HG02981 (cell line): ENCODE results near the gene HMGCR.

ENCODE experiments used
- ATAC-seq: cut with Tn5 transposase; IDR thresholded peaks from one replicate; pipeline ENCODE4 v1.9.1; 2021; ENCODE audit warnings: mild to moderate bottlenecking, moderate library complexity; ENCODE audit not compliant: unreplicated experiment

The HMGCR gene

DNA sequence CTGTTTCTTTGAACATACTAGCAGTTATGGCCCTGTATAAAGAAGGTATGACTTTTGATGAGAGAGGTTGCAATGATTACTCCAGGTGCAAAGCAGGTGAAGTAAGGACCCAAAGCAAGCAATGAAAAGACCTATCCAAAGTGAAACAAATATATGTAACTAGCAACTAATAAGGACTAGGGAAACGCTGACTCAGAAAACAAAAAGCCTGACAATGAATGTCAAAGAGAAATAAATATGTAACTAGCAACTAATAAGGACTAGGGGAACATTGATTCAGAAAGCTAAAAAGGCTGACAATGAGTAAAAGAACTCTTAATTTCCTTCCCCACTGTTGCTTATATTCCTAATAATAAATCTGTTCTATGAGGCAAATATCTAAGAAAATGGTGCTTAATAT lies 43.1 kb downstream of the HMGCR start:
- no peak for ATAC-seq

DNA sequence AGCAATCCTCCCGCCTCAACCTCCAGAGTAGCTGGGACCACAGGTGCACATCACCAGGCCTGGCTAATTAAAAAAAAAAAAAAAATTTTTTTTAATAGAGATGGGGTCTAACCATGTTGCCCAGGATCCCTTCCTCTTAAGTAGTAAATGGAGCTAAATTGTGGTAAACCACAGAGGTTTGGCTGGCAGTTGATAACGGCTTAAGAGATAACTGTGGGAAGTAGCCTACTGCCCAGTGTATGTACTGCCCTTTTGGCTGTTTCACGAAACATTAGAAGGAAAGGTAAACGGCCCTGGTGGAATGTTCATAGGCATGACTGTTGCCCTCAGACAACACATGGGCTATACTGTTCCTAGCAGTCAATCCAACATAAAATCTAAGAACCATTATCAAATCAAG lies 44.4 kb downstream of the HMGCR start:
- ATAC-seq = no peak

DNA sequence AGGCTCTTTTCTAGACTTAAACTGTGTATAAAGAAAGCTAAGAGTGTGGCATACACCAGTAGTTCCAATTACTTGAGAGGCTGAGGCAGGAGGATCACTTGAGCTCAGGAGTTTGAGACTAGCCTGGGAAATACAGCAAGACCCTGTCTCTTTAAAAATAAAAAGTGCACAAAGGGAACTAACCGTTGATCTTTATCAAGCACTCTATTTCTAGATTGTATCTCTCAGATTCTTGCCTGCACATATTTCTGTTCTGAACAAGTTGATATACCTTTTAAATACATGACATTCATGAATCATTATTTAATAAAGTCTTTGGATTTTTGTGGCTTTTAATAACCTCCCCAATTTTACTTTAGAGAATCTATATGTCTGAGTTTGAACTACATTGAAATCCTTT lies 47.2 kb downstream of the HMGCR start:
- no peak for ATAC-seq

DNA sequence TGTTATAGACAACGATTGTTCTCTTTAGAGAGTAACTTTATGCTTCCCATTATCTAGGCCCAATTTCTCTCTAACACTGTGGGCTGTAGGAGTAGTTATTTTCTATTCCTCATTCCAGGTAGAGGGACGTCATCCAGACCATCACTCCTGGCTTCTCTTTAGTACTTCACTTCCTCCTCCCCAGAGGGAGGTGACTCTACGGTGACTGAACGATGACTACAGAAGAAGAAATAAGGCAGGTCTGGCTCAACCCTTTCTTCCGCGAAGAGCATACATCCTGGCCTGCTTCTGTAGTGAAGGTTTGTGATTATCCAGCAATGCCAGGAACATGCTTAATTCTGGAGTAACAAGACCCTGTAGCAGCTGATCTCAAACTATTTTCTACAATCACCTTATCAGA lies 50.8 kb downstream of the HMGCR start:
- ATAC-seq = no peak

DNA sequence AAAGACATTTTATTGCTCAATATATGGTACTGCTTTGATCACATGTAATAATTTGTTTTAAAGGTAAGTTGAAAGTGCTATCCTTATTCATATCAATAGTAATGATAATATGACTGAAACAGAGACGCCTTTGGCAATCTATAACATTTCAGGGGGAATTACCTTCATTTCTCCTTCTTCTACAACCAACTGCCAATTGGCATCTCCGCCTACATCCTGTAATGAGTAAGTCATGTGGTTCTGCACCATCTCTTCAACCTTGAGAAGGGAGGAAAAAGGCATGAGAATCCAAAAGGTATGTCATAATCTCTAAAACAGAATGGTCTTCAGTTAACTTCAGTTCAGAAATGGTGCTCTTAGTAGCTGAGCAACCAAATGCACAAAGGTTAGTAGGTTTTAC lies 52.4 kb downstream of the HMGCR start:
- ATAC-seq = no peak

DNA sequence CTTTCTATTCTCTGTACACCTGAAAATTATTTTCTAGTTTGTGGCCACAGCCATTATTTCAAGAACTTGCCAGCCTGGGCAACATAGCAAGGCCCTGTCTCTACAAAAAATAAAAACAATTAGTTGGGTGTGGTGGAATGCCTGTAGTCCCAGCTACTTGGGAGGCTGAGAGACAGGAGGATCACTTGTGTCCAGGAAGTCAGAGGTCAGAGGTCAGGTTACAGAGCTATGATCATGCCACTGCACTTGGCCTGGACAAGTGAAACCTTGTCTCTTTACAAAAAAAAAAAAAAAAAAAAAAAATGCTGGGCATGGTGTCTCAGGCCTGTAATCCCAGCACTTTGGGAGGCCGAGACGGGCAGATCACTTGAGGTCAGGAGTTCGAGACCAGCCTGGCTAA lies 58.3 kb downstream of the HMGCR start:
- no peak for ATAC-seq

DNA sequence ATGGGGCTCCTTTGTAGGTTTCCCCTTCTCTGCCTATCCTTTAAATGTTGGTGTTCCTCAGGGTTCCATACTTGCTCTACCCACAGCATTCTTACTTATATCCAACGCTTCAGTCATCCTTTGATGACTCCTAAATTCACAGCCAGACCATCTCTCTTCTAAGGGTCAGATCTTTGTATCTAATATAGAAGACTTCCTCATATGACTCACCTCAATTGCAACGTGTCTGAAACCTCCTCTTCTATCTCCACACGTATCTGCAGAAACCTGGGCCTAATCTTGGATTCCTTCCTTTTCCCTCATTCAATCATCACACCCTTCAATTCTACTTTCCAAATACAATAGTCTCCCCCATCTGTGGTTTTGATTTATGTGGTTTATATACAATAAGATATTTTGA lies 68.3 kb downstream of the HMGCR start:
- ATAC-seq = no peak
